KOPT-K1 (cell line): ENCODE results near the gene ASXL2.
"Not testable (repeated sequence)": the region's sequence is repeated elsewhere in the genome, so short reads cannot be mapped to it uniquely, and the experiment has no call there.

Experiments used
- H3K27ac ChIP-seq: fragments of 200-600 bp; sonication (generic); 2 replicates; pipeline ENCODE4 v1.5.1; 2016; ENCODE audit warnings: antibody characterized with exemption, mild to moderate bottlenecking, low read depth, low read length; ENCODE audit not compliant: poor library complexity, severe bottlenecking
- H3K36me3 ChIP-seq: fragments of 200-600 bp; sonication (generic); 2 replicates; pipeline ENCODE4 v1.5.1; 2017; ENCODE audit warnings: antibody characterized with exemption, mild to moderate bottlenecking, low read length, moderate library complexity; ENCODE audit not compliant: insufficient read depth
- H3K9me3 ChIP-seq: fragments of 200-600 bp; sonication (generic); 2 replicates; pipeline ENCODE4 v1.5.1; 2017; ENCODE audit warnings: antibody characterized with exemption, low read length, mild to moderate bottlenecking; ENCODE audit not compliant: insufficient read depth, poor library complexity, severe bottlenecking

The ASXL2 gene

GRCh38 chr2:25878361-25879132 is at the start of gene ASXL2:
TSS of gene ASXL2 (minus strand) at chr2:25878487. CDS start at chr2:25878222, 265 bp downstream.
- no peaks in the 10 kb centered on the region for H3K9me3 ChIP-seq
- peak within 1 kb of the TSS; percentile 87 for H3K27ac ChIP-seq
- peaks cover 13% of the 10 kb centered on the region for H3K36me3 ChIP-seq

- Histone ChIP-seq H3K36me3 (no peaks in the 10 kb centered on the region), H3K9me3 (no peaks in the 10 kb centered on the region)
Observed at GRCh38 chr2:25926984-25927756, 48.9 kb upstream of the ASXL2 start.

DNA sequence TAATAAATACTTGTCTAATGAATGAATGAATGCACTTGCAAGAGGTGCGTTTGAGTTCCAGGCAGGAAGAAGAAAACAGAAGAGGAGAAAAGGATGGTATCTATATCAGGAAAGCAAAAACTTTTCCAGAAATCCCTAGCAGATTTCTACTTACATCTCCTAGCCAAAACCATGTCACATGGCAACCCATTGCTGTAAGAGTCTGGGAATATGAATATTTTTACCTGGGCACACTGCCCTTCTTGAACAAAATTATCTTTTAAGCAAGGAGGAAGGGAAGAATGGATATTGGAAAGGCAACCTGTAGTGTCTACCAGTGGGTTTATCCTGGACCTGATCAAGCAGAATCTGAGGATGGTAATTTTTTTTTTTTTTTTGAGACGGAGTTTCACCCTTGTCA is 44.2 kb upstream of the ASXL2 start:
- no peak overlapping the region for H3K27ac ChIP-seq
- no peaks in the 10 kb centered on the region for H3K9me3 ChIP-seq
- H3K36me3 ChIP-seq = no peaks in the 10 kb centered on the region

More at GRCh38 chr2:25926984-25927756, 48.9 kb upstream of the ASXL2 start:
- H3K27ac ChIP-seq = no peak overlapping the region

- H3K27ac ChIP-seq = no peak overlapping the region
- H3K9me3 ChIP-seq = no peaks in the 10 kb centered on the region
- no peaks in the 10 kb centered on the region for H3K36me3 ChIP-seq
Observed at GRCh38 chr2:25920786-25921415, 42.6 kb upstream of the ASXL2 start.

- H3K36me3 ChIP-seq = no peaks in the 10 kb centered on the region
- no peak overlapping the region for H3K27ac ChIP-seq
Observed at GRCh38 chr2:25920336-25920735, 42.0 kb upstream of the ASXL2 start.

GRCh38 chr2:25917832-25918231 is 39.5 kb upstream of the ASXL2 start:
- no peak overlapping the region for H3K27ac ChIP-seq
- no peaks in the 10 kb centered on the region for H3K9me3 ChIP-seq
- H3K36me3 ChIP-seq = no peaks in the 10 kb centered on the region

More at GRCh38 chr2:25920336-25920735, 42.0 kb upstream of the ASXL2 start:
- no peaks in the 10 kb centered on the region for H3K9me3 ChIP-seq

GRCh38 chr2:25917411-25917810 is 39.1 kb upstream of the ASXL2 start:
- not testable (repeated sequence) for H3K27ac ChIP-seq, H3K36me3 ChIP-seq, H3K9me3 ChIP-seq

DNA sequence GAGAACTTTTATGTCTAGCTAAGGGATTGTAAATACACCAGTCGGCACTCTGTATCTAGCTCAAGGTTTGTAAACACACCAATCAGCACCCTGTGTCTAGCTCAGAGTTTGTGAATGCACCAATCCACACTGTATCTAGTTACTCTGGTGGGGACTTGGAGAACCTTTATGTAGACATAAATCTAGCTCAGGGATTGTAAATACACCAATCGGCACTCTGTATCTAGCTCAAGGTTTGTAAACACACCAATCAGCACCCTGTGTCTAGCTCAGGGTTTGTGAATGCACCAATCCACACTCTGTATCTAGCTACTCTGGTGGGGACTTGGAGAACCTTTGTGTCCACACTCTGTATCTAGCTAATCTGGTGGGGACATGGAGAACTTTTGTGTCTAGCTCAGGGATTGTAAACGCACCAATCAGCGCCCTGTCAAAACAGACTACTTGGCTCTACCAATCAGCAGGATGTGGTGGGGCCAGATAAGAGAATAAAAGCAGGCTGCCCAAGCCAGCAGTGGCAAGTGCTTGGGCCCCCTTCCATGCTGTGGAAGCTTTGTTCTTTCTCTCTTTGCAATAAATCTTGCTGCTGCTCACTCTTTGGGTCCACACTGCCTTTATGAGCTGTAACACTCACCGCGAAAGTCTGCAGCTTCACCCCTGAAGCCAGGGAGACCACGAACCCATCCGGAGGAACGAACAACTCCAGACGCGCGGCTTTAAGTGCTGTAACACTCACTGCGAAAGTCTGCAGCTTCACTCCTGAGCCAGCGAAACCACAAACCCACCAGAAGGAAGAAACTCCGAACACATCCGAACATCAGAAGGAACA is 37.9 kb upstream of the ASXL2 start:
- H3K36me3 ChIP-seq, H3K9me3 ChIP-seq: not testable (repeated sequence)
- peak overlapping the region; percentile 40 for H3K27ac ChIP-seq

GRCh38 chr2:25915411-25915810 is 37.1 kb upstream of the ASXL2 start:
- not testable (repeated sequence) for H3K36me3 ChIP-seq, H3K27ac ChIP-seq, H3K9me3 ChIP-seq

DNA sequence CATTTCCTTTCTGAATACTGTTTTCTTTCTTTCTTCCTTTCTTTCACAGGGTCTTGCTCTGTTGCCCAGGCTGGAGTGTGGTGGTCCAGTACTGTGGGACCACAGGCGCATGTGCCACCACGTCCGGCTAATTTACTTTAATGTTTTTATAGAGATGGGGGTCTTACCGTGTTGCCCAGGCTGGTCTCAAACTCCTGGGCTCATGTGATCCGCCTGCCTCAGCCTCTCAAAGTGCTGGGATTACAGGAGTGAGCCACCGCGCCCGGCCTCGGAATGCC is 35.3 kb upstream of the ASXL2 start:
- H3K36me3 ChIP-seq, H3K9me3 ChIP-seq: not testable (repeated sequence)
- peak overlapping the region; percentile 1 for H3K27ac ChIP-seq

- peak overlapping the region; percentile 1 for H3K27ac ChIP-seq
- no peaks in the 10 kb centered on the region for H3K9me3 ChIP-seq
- H3K36me3 ChIP-seq = no peaks in the 10 kb centered on the region
Observed at GRCh38 chr2:25912851-25913695, 34.8 kb upstream of the ASXL2 start.

GRCh38 chr2:25909574-25909973 is 31.3 kb upstream of the ASXL2 start:
- not testable (repeated sequence) for H3K27ac ChIP-seq, H3K9me3 ChIP-seq, H3K36me3 ChIP-seq

DNA sequence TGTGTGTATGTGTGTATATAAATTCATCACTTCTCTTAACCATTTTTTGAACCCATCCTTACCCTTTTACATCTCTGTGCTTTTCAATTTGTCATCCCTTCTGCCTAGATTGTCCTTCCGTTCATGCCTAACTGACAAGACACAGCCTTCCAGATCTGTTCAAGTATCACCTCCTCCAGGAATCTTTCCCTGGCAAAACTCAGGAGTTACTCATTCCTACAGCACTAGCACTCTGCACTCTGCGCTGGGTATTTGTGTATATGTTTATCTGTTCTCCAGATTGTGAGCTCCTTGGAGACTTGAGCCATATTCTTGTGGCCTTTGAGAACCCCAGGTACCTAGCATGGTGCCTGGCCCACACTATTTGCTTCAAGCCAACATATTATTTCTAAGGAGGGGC is 26.8 kb upstream of the ASXL2 start:
- Histone ChIP-seq H3K9me3 (no peaks in the 10 kb centered on the region), H3K27ac (no peak overlapping the region), H3K36me3 (no peaks in the 10 kb centered on the region)

DNA sequence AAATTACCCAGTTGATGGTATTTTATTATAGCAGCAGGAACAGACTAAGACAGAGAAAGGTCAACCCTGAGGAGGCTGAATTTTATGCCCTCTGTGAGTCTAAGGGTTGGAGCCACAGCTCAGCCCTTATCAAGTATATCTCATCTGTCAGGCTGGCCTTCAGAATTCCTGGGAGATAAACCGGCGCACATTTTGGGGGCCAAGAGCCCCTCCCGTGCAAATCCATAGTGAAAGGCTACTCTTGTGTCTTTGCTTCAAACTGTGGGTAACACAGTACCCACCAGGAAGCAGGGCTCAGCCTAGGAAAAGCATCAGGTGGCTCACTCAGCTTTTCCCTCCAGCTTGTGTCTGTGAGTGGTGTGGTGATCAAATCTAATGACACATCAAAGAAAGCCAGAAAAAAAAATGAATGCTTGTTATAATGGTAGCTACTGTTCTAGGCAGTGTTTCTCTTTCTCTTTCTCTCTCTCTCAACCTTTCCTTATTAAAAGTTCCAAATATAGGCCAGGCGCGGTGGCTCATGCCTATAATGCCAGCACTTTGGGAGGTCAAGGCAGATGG is 25.0 kb upstream of the ASXL2 start:
- no peaks in the 10 kb centered on the region for H3K36me3 ChIP-seq
- no peaks in the 10 kb centered on the region for H3K9me3 ChIP-seq
- H3K27ac ChIP-seq = no peak overlapping the region
